ENCODE results near the gene MALRD1.

Gene MALRD1

GRCh38 chr10:19111501-19112267 is 63.1 kb downstream of the MALRD1 start:
- FAIRE-seq, result no peak

GRCh38 chr10:19117438-19117837 is 68.8 kb downstream of the MALRD1 start:
- no peak for FAIRE-seq

GRCh38 chr10:19119191-19119590 is 70.6 kb downstream of the MALRD1 start:
- no peak for FAIRE-seq

GRCh38 chr10:19120381-19120908 is 71.8 kb downstream of the MALRD1 start:
- no peak for FAIRE-seq

- FAIRE-seq, result no peak
Measured at GRCh38 chr10:19133992-19134391, 85.4 kb downstream of the MALRD1 start.

- no peak for FAIRE-seq
Measured at GRCh38 chr10:19142967-19143366, 94.4 kb downstream of the MALRD1 start.

- FAIRE-seq, result no peak
Measured at GRCh38 chr10:19144206-19144605, 95.6 kb downstream of the MALRD1 start.

- no peak for FAIRE-seq
Measured at GRCh38 chr10:19154375-19154774, 105.8 kb downstream of the MALRD1 start.

- no peak for FAIRE-seq
Measured at GRCh38 chr10:19158358-19158757, 109.8 kb downstream of the MALRD1 start.

GRCh38 chr10:19158870-19159269 is 110.3 kb downstream of the MALRD1 start:
- FAIRE-seq, result no peak

- no peak for FAIRE-seq
Measured at GRCh38 chr10:19164461-19164860, 115.9 kb downstream of the MALRD1 start.

- FAIRE-seq, result no peak
Measured at GRCh38 chr10:19168584-19168983, 120.0 kb downstream of the MALRD1 start.

- no peak for FAIRE-seq
Measured at GRCh38 chr10:19169041-19169440, 120.4 kb downstream of the MALRD1 start.

- FAIRE-seq, result no peak
Measured at GRCh38 chr10:19169684-19170083, 121.1 kb downstream of the MALRD1 start.

- FAIRE-seq, result no peak
Measured at GRCh38 chr10:19178675-19179074, 130.1 kb downstream of the MALRD1 start.

GRCh38 chr10:19184891-19185290 is 136.3 kb downstream of the MALRD1 start:
- no peak for FAIRE-seq

GRCh38 chr10:19194866-19195265 is 146.3 kb downstream of the MALRD1 start:
- FAIRE-seq, result no peak

GRCh38 chr10:19195698-19196097 is 147.1 kb downstream of the MALRD1 start:
- no peak for FAIRE-seq

- FAIRE-seq, result no peak
Measured at GRCh38 chr10:19200211-19200610, 151.6 kb downstream of the MALRD1 start.

GRCh38 chr10:19204246-19204917 is 155.8 kb downstream of the MALRD1 start:
- FAIRE-seq, result no peak

GRCh38 chr10:19209319-19209718 is 160.7 kb downstream of the MALRD1 start:
- FAIRE-seq, result no peak

GRCh38 chr10:19212590-19212989 is 164.0 kb downstream of the MALRD1 start:
- no peak for FAIRE-seq

- no peak for FAIRE-seq
Measured at GRCh38 chr10:19221216-19221615, 172.6 kb downstream of the MALRD1 start.

- FAIRE-seq, result no peak
Measured at GRCh38 chr10:19226025-19226424, 177.4 kb downstream of the MALRD1 start.

All from G401.6 (cell line).